Measurements from ENCODE around the gene EDEM2. TPM values are rescaled to one million over a fixed set of nuclear protein-coding genes. Genes with fewer than 3 reads are reported as not detected.

The EDEM2 gene
- 37.5 and 60.3 TPM in 2 replicates for total RNA-seq

GRCh38 chr20:35146920-35147574, at the start of gene EDEM2:
EDEM2 (minus strand) TSS chr20:35147336; CDS start chr20:35147258, 78 bp downstream.

GRCh38 chr20:35171753-35172433, 24.8 kb upstream of the EDEM2 start, which contains the start of gene PROCR:
PROCR (plus strand) TSS chr20:35172072; CDS start chr20:35172155, 83 bp downstream.

GRCh38 chr20:35092524-35093266, 54.4 kb downstream of the EDEM2 start, which contains the start of gene TRPC4AP:
TRPC4AP (minus strand) TSS chr20:35092807; CDS start chr20:35092781, 26 bp downstream.

Other genes starting within 250 kb of the EDEM2 start
- 64.4 and 71.9 TPM in 2 replicates for gene GSS, start 191.5 kb downstream of the EDEM2 start, total RNA-seq
- under 0.01 and 0.76 TPM in 2 replicates for gene MYH7B, start 191.5 kb downstream of the EDEM2 start, total RNA-seq
- gene TRPC4AP, start 54.5 kb downstream of the EDEM2 start, total RNA-seq = 88.5 and 94.4 TPM in 2 replicates
- 92.4 and 93.2 TPM in 2 replicates for gene PROCR, start 24.7 kb upstream of the EDEM2 start, total RNA-seq
- gene MMP24, start 79.4 kb upstream of the EDEM2 start, total RNA-seq = 14.5 and 63.9 TPM in 2 replicates
- 38.0 and 39.1 TPM in 2 replicates for gene MMP24OS, start 130.8 kb upstream of the EDEM2 start, total RNA-seq
- gene EIF6, start 137.4 kb upstream of the EDEM2 start, total RNA-seq = 244 and 387 TPM in 2 replicates
- gene FAM83C, start 145.1 kb upstream of the EDEM2 start, total RNA-seq = not detected in 2 replicates

Data from mesangial cell (primary cell).